Tibial artery (tissue), 4 donors: ENCODE data around the gene ZNF813.
"Not testable (repeated sequence)": the region's sequence is repeated elsewhere in the genome, so short reads cannot be mapped to it uniquely, and the experiment has no call there.

Experiments
- DNase-seq, 2 donors: peaks; one replicate each; pipeline ENCODE4 v3.0.0-alpha.2; 2019
- H3K27ac ChIP-seq, 2 donors: fragments of 200-600 bp; sonication (generic) in 1 of 2; 1 replicate in 1 of 2; 2 replicates in 1 of 2; pipeline ENCODE4 v1.5.1; 2018 to 2019; ENCODE audit warnings: mild to moderate bottlenecking in 1 of 2
- H3K27me3 ChIP-seq, 2 donors: fragments of 200-600 bp; sonication (generic) in 1 of 2; one replicate each; pipeline versions ENCODE4 v1.5.1 to v1.6.0; 2016 to 2019
- H3K36me3 ChIP-seq, 3 donors: fragments of 200-600 bp; sonication (generic) in 2 of 3; one replicate each; pipeline ENCODE4 v1.5.1; 2016 to 2019; ENCODE audit warnings: mild to moderate bottlenecking in 2 of 3
- H3K4me1 ChIP-seq, 4 donors: fragments of 200-600 bp; sonication (generic) in 2 of 4; 1 replicate in 3 of 4; 2 replicates in 1 of 4; pipeline ENCODE4 v1.5.1; 2016 to 2019
- H3K4me3 ChIP-seq, 2 donors: fragments of 200-600 bp; sonication (generic) in 1 of 2; 1 replicate in 1 of 2; 2 replicates in 1 of 2; pipeline ENCODE4 v1.5.1; 2018 to 2019; ENCODE audit warnings: mild to moderate bottlenecking in 2 of 2
- H3K9me3 ChIP-seq, 3 donors: fragments of 200-600 bp; sonication (generic) in 1 of 3; one replicate each; pipeline ENCODE4 v1.5.1; 2016 to 2019
- CTCF ChIP-seq, 2 experiments: fragments of 200-600 bp in 1 of 2; fragments of 450-650 bp in 1 of 2; IDR thresholded peaks; one replicate each; pipeline ENCODE4 v1.5.1; 2017 to 2019; ENCODE audit warnings: antibody characterized with exemption in 2 of 2, mild to moderate bottlenecking in 1 of 2, moderate library complexity in 1 of 2
- intact Hi-C: fragments of 100-400 bp; cut with DNase I; formaldehyde crosslinking; loops from one replicate; pipeline ENCODE4 v1.15.0; 2023; ENCODE audit warnings: low total_unique reads

Gene ZNF813

GRCh38 chr19:53483751-53484150 is 16.2 kb downstream of the ZNF813 start:
- H3K4me1 ChIP-seq, H3K27me3 ChIP-seq, intact Hi-C loops, DNase-seq, H3K27ac ChIP-seq, H3K4me3 ChIP-seq: not testable (repeated sequence)
- Histone ChIP-seq H3K36me3 (peaks cover 78 to 93% (median 84%) of the 10 kb centered on the region in 3 donors), H3K9me3 (peaks cover 4 to 66% (median 40%) of the 10 kb centered on the region in 3 donors)

GRCh38 chr19:53485046-53486004 is 17.8 kb downstream of the ZNF813 start:
- Histone ChIP-seq H3K27ac (no peak overlapping the region), H3K9me3 (peaks cover 0 to 69% (median 41%) of the 10 kb centered on the region in 3 donors), H3K4me1 (no peaks in the 10 kb centered on the region), H3K27me3 (no peaks in the 10 kb centered on the region), H3K4me3 (no peak overlapping the region), H3K36me3 (peaks cover 79 to 94% (median 89%) of the 10 kb centered on the region in 3 donors)
- intact Hi-C loops = no loop called here
- no peak for TF ChIP-seq CTCF (IDR thresholded peaks at IDR 0.05)
- no peak for DNase-seq

- Histone ChIP-seq H3K36me3 (peaks cover 54 to 69% (median 64%) of the 10 kb centered on the region in 3 donors), H3K9me3 (peaks cover 7 to 92% (median 53%) of the 10 kb centered on the region in 3 donors), H3K4me3 (no peak overlapping the region), H3K27me3 (no peaks in the 10 kb centered on the region), H3K4me1 (no peaks in the 10 kb centered on the region), H3K27ac (no peak overlapping the region)
- DNase-seq = no peak
- intact Hi-C loops = no loop called here
- no peak for TF ChIP-seq CTCF (IDR thresholded peaks at IDR 0.05)
Observed at GRCh38 chr19:53492153-53492552, 24.6 kb downstream of the ZNF813 start.

GRCh38 chr19:53497311-53498023 is 29.9 kb downstream of the ZNF813 start:
- H3K27ac ChIP-seq, H3K4me3 ChIP-seq, H3K27me3 ChIP-seq, DNase-seq, H3K4me1 ChIP-seq, intact Hi-C loops: not testable (repeated sequence)
- Histone ChIP-seq H3K36me3 (peaks cover 8 to 16% (median 13%) of the 10 kb centered on the region in 3 donors), H3K9me3 (peaks cover 2 to 46% (median 30%) of the 10 kb centered on the region in 3 donors)

GRCh38 chr19:53498024-53498395 is 30.5 kb downstream of the ZNF813 start:
- H3K4me3 ChIP-seq, H3K4me1 ChIP-seq, H3K27ac ChIP-seq, DNase-seq, H3K27me3 ChIP-seq, intact Hi-C loops: not testable (repeated sequence)
- H3K9me3 ChIP-seq = peaks cover 2 to 41% (median 25%) of the 10 kb centered on the region in 3 donors
- peaks cover 7 to 11% (median 7%) of the 10 kb centered on the region in 3 donors for H3K36me3 ChIP-seq

- H3K4me3 ChIP-seq, H3K4me1 ChIP-seq, DNase-seq, H3K9me3 ChIP-seq, H3K36me3 ChIP-seq, intact Hi-C loops, H3K27ac ChIP-seq: not testable (repeated sequence)
- H3K27me3 ChIP-seq = peaks cover 0 to 26% of the 10 kb centered on the region in 2 donors
Observed at GRCh38 chr19:53503151-53503550, 35.6 kb downstream of the ZNF813 start.

GRCh38 chr19:53503671-53504364 is 36.3 kb downstream of the ZNF813 start:
- H3K9me3 ChIP-seq, H3K4me1 ChIP-seq, DNase-seq, H3K27ac ChIP-seq, H3K36me3 ChIP-seq, intact Hi-C loops, H3K4me3 ChIP-seq: not testable (repeated sequence)
- H3K27me3 ChIP-seq = peaks cover 0 to 26% of the 10 kb centered on the region in 2 donors

GRCh38 chr19:53504365-53504703 is 36.8 kb downstream of the ZNF813 start:
- Histone ChIP-seq H3K4me3 (peak overlapping the region in 1 of 2 donors; percentile 11), H3K27me3 (peaks cover 0 to 26% of the 10 kb centered on the region in 2 donors)
- H3K4me1 ChIP-seq, intact Hi-C loops, H3K27ac ChIP-seq, H3K36me3 ChIP-seq, DNase-seq, H3K9me3 ChIP-seq: not testable (repeated sequence)
